OCI-LY7 (cell line): Measurements from ENCODE around the gene BBS10.

Experiments used
- CTCF ChIP-seq: fragments of 200-600 bp; sonication (generic); conservative IDR thresholded peaks from 2 replicates; pipeline ENCODE4 v1.5.1; 2014; ENCODE audit warnings: mild to moderate bottlenecking, antibody characterized with exemption, low read length, moderate library complexity, mixed read lengths
- EZH2phosphoT487 ChIP-seq: fragments of 200-600 bp; sonication (generic); IDR thresholded peaks from 2 replicates; pipeline ENCODE4 v1.6.1; 2018; ENCODE audit warnings: low read depth, borderline replicate concordance, mild to moderate bottlenecking, mixed run types, antibody characterized with exemption, low read length, moderate library complexity, mixed read lengths

- no peak for TF ChIP-seq CTCF
- TF ChIP-seq EZH2phosphoT487, result no peak
Measured at GRCh38 chr12:76318773-76319594, 29.2 kb downstream of the BBS10 start.
